CD4-positive, alpha-beta T cell treated with Interleukin-15 for 1 hour (primary cell): ENCODE measurements around the gene GRK5.
A peak's percentile ranks its signal among the peaks of the same experiment; 100 is the strongest.
"Not testable (repeated sequence)": the region's sequence is repeated elsewhere in the genome, so short reads cannot be mapped to it uniquely, and the experiment has no call there.

Experiments
- DNase-seq: peaks from one replicate; pipeline ENCODE4 v3.0.0-alpha.2; 2020

Gene GRK5

DNA sequence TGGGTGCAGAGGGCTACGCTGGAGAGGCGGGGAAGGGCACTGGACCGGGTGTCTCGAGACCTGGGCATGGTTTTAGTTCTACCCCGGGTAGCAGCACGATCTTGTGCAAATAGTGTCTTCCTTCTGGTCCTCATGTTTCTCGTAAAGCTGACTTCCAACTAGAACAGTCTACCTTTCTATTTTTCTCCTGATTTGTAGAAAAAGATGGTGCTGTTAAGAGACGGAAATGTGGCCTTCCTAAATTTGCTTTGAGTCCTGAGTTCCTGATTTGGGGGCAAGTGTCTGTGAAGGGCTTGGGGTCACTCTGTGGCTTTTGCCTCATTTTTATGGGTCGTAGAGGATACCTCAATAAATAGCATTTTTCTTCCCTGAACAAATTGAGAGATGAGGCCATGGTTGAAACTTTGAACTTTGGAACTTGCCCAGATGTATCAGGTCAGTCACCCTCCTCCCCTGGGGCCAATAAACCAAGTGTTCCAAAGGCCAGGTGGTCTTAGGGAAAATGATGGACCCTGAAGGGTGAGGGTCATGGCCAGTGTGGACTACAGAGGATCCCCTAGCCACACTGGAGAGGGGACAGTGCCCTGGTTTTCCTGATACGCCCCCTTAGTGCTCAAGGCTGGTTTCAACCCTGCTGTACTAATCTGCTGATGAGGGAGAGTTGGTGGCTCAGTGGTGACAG, 45.2 kb downstream of the GRK5 start:
- no peak for DNase-seq

DNA sequence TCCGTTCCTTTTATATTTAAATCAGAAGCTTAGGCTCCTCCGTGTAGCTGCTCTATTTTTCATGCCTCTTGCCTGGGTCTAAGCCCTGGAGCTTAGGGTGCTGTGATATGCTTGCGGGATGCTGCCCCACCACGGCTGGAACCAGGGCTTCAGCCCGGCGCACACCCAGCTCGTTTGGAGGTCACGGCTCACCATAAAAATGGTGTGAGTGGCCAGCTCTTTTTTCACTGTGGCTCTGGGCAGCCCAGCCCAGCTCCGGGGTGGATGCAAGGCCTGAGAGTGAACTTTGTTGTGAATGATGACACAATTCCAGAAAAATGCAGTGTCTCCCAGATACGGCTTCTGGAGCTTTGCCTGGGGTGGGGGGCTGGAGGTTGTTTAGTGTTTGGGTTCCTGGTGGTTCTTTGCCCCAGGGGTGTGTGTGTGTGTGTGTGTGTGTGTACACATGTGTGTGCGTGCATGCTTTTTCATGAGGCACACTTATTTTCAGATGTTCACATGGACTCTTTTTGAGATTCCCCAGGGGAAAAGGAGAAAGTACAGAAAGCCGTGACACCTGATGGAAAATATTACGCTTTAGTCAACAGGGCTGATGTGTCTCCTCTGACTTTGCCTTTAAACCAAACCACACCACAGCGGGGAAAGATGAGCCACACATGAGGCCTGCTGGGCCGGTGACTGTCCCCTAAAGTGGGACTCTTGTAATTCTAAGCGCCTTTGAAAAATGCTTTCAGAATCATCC, 46.2 kb downstream of the GRK5 start:
- DNase-seq: no peak

DNA sequence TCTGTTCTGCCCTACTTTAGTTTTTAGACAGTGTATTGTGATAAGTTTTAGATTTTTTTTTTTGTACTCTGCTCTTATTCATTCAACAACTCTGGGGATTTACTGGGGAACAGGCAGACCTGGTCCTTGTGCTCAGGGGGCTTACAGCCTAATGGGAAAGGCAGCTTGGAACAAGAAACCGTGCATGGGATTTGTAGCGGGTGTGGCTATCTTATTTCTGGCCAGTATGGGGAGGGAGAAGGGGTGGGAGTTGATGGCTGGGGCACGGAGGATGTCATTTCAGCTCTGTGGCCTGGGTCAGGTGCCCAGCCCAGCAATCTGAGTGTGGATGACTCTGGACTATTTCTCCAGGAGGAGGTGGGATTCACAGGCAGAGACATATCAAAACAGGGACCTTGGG, 47.0 kb downstream of the GRK5 start:
- no peak for DNase-seq

DNA sequence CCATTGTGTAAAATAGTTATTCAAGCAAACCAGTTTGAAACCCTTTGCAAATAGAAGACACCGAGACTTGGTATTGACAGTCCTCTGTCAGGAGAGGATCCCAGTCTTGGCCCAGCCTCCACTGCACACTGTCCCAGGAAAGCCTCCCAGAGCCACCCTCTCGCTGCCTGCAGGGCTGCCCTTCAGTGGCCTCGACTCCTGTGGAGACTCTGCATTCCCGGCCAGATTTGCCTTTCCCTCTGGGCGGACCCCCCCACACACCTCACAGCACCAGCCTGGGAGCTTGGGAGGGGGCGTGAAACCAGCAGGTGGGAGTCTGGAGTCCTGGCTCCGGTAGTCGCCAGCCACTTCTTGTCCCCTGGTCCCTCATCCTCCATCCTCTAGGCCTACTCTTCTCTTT, 48.7 kb downstream of the GRK5 start:
- DNase-seq: no peak

DNA sequence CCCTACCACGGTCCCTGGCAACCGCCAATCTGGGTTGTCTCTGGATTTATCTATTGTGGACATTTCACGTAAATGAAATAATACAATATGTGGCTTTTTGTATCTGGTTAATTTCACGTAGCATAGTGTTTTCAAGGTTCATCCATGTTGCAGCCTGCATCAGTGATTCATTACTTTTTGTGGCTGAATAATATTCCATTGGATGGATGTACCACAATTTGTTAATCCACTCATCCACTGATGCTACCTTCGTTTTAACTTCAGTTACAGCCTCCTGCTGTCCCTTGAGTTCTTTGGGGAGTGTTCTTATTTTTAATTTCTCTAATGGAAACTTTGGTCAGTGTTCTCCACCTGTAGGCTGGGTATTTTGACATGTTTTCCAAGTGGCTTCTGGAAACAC, 49.5 kb downstream of the GRK5 start:
- no peak for DNase-seq

DNA sequence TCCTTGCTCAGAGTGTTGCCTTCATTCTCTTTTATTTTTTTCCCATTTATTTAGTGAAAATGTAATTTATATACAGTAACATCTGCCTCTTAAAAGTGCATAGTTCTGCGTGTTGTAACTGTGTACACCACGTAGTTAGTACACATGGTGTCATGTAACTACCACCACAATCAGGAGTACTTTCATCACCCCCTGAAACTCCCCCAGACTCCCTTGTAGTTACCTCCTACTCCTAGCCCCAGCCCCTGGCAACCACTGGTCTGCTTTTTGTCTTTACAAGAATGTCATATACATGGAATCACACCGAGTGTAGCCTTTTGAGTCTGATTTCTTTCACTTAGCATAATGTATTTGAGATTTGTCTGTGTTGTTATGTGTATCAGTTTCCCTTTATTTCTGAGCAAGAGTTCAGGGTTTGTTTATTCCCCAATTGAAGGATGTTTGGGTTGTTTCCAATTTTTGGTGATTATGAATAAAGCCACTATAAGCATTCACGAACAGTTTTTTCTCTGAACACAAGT, 50.6 kb downstream of the GRK5 start:
- no peak for DNase-seq

DNA sequence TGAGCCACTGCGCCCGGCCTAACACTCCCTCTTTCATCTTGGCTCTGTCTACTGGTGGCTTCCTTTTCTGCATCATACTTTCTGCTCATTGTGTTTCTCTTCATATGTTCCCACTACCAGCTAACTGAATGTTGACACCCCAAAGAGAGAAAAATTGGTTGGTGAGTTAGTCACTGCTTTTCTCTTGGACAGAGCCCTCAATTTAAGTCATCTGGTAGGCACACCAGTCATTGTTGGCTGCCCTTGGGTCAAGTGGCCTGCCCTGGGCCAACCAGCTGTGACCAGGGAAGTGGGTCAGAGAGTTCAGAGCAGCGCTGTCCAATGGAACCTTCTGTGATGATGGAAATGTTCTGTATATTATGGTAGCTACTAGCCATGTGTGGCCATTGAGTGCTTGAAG, 52.0 kb downstream of the GRK5 start:
- DNase-seq: no peak

DNA sequence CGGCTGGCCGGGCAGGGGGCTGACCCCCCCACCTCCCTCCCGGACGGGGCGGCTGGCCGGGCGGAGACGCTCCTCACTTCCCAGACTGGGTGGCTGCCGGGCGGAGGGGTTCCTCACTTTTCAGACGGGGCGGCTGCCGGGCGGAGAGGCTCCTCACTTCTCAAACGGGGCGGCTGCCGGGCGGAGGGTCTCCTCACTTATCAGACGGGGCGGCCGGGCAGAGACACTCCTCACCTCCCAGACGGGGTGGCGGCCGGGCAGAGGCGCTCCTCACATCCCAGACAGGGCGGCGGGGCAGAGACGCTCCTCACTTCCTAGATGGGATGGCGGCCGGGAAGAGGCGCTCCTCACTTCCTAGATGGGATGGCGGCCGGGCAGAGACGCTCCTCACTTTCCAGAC, 53.6 kb downstream of the GRK5 start:
- DNase-seq: not testable (repeated sequence)

DNA sequence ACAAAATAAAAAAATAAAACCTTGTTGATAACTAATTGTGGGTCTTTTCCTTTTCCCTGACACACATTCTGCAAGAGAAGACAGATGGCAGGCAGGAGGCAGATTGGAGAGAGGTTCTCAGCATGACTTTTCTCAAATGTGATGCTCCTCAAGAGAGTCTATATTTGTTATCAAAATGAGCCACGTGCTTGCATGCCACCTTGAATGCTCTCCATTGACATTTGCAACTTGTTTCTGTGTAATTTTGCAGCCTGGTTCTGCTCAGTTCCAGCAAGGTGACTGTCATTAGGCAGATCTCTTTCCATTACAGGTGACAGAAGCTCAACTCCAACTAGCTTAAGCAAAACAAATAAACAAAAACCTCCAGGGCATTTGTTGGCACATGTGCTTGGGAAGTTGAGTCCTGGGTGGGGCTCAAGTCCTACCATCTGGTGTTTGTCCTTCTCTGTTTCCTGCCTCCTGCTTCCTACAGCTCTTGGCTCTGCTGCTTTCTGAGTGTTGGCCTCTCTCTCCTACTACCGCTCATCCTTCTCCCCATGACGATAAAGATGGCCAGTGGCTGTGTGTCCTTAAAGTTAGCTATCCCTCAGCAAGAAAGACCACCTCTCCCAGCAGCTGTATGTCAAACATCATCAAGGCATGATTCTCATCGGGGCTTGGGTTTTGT, 56.7 kb downstream of the GRK5 start:
- DNase-seq: no peak

DNA sequence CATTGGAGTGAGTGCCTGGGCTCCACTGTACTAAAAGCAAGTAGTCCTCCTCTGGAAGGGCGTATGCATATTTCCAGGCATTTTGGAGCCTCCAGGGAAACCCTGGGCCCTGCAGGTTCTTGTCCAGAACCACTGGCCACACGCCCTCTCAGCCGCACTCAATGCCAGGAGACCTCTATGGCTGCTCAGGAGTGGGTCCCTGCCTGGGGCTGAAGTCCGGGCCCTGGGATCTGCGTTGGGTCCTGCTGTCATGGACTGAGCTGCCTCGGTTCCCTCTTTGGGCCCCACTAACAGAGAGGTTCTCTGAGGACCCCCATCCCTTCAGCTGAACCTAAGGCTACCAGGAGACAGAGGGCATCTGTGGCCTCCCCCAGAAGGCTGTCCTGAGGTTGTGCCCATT, 58.3 kb downstream of the GRK5 start:
- DNase-seq: no peak

DNA sequence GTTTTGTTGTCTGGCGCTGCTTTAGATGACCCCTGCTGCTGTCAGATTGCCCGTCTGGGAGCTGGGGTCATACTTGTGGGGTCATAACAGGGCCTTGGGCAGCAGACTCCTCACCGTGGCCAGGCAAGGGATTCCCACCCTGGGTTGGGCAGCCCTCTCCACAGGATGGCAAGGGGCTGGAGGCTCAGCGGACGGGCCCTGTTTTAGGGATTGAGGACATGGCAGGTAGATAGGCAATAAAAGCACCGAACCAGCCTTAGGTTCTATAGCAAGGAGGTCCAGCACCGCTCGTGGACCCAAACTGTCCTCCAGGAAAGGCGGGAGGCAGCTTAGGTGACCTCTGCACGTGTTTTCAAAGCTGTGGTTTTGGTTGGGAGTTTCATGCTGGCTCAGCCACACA, 60.0 kb downstream of the GRK5 start:
- DNase-seq: no peak

DNA sequence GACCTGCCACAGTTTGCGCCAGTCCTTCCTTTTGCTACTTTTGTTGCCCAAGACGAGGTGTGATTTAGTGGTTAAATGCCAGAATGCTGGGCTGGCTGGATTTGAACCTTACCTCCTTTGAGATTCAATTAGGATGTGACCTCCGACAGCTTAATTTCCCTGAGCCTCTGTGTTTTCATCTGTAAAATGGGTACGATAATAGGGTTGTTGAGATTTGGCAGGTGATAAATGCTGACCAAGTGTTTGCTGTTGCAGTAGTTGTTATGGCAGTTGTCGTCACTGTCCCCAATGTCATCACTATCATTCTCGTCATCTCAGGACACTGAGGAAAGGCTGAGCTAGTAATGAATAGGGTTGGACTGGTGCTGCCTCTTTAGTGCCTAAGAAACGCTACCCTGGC, 61.1 kb downstream of the GRK5 start:
- no peak for DNase-seq

DNA sequence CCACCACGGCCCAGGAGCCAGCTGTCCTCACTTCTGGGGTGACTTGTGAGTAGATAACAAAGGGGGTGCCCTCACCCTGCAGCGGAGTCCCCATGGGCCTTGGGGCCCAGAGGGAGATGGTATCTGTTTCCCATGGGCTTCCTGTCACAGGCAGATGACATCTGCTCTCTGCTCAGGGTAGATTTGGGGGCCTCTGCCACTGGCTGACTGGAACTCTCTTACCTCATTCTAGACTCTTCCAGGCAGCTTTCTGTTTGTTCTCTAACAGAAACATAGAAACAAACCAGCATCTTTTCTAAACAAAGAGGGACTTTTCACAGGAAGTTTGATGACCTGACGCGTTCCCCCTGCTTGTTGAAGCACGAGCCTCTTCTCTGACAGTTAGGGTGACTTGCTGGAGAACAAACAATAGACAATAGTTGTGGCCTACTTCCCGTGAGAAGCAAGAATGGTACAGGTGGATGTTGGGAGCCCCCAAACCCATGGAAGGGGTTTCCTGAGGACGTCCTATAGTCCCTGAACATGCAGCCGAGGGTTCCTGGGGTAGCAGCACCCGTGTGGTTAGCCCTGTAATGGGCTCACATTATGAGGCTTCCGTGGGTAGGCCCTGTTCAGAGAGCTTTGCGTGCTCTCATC, 61.6 kb downstream of the GRK5 start:
- DNase-seq: peak; percentile 91

DNA sequence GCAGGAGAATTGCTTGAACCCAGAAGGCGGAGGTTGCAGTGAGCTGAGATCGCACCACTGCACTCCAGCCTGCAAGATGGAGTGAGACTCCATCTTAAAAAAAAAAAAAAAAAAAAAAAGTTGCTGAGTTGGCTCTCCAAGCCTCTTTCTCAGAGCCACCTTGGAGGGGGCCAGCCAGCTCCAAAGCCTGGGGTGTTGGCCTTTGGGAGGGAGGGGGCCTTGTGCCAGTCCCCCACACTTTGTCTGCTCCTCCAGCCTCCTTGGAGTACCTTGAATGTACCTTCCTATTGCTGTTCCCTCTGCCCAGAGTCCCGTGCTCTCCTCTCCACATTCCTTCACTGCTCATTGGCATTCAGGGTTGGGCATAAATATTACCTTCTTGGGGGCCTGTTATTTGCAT, 62.4 kb downstream of the GRK5 start:
- no peak for DNase-seq

DNA sequence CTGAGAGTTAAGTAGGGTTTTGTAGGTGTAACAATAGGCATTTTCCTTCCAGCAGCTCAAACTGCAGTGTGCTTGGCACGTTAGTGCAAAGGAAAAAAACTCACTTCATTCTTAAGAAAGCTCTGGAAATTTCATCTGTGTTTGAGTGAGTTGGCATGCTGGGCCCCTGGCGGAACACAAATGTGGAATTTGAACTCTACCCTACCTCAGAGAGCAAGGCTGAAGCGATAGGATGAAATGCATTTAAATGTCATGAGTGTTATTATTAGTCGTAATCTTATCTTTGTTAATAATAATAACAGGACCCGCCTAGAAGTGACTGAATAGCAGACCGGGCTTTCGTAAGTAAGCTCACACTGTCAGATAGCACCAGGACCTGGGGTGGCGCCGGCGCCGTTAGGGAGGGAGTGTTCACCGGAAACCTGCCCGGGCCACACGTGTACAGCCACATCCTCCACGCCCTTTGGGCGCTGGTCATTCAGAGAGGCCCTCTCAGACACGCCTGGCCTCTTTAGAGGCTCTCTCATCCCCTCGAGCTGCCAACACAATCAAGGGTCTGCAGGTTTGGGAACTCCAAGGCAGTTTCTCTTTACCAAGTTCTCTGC, 63.5 kb downstream of the GRK5 start:
- DNase-seq: peak; percentile 76

DNA sequence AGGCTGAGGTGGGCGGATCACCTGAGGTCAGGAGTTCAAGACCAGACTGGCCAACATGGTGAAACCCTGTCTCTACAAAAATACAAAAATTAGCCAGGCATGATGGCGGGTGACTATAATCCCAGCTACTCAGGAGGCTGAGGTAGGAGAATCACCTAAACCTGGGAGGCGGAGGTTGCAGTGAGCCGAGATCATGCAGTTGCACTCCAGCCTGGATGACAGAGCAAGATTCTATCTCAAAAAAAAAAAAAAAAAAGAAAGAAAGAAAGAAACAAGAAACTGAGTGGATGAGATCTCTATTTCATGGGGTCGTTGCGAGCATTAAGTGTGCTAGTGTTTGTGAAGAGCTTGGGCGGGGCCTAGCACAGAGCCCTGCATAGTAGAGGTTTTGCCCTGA, 65.0 kb downstream of the GRK5 start:
- not testable (repeated sequence) for DNase-seq

DNA sequence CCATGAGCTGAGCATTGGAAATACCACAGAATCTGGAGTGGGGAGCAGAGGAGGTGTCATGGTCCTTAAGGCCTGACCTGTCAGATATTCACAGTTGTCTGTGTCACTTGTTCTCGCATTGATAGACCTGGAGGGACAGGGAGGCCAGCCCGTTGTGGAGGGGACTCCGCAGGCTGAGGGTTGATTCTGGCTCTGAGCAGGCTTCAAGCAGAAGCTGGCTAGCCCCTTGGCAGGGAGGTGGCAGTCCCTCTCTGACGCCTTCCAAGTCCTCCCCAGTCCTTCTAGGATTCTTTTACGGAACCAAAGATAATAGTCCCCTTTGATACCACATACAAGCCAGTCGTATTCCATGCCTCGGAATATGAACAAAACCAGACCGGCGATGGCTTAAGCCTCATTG, 65.4 kb downstream of the GRK5 start:
- no peak for DNase-seq

DNA sequence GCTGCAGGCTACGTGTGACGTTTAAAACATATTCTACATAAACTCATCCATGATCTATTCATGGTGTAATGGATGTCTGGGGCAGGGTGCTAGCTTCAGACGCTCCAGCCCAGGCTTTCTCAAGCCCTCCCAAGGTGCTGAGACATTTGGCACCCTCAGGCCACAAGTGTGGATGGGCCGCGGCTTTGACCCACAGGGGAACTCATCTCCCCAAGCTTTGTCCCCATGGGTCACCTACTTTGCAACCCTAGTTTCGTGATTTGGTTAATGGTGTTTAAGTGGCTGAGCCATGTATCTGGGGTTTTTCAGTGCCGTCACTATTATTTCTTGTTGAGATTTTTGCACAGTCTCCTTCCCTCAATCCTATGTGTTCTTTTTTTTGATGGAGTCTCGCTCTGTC, 66.0 kb downstream of the GRK5 start:
- DNase-seq: no peak

DNA sequence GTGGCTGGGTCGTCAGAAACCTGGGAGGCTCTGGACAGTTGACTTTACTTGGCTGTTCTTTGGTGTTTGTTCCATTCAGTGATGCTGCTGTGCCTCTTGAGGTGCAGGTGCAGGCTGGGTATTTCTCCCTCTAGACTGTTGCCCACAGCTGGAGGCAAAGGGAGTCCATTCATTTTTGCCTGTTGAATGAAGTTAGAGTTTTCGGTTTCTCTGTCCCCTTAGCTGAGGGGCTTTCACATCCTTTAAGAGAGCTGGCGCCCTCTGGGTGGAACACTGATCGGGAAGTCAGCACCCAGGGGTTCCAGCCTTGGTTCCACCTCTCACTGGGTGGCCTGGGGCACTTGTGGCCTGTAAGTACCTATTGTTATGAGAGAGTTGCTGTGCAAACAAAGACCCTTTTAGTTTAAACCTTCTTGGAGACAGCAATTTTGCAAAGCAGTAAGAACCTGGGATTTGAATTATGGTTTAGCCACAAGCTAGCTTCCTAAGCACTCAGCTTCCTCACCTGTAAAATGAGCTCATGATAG, 67.2 kb downstream of the GRK5 start:
- DNase-seq: no peak

DNA sequence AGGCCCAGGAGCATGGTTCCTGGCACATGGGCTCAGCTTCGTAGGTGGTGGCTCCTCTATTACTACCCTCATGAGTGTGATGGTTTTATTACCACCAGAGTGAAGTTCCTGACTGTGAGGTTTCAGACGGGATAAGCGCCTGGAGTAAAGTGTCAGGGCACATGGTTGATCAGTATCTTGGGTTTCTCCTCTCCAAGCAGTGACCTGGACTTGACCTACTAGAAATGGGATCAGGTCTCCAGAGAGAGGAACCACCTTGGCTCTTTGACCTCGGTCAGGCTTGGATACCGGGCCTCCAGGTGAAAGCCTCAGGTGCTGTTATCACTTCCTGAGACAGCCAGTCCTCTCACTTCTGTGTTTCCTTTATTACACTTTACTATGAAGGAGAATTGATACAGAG, 67.7 kb downstream of the GRK5 start:
- no peak for DNase-seq

DNA sequence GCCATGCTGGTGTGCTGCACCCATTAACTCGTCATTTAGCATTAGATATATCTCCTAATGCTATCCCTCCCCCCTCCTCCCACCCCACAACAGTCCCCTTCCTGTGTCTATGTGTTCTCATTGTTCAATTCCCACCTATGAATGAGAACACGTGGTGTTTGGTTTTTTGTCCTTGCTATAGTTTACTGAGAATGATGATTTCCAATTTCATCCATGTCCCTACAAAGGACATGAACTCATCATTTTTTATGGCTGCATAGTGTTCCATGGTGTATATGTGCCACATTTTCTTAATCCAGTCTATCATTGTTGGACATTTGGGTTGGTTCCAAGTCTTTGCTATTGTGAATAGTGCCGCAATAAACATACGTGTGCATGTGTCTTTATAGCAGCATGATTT, 68.8 kb downstream of the GRK5 start:
- DNase-seq: not testable (repeated sequence)

DNA sequence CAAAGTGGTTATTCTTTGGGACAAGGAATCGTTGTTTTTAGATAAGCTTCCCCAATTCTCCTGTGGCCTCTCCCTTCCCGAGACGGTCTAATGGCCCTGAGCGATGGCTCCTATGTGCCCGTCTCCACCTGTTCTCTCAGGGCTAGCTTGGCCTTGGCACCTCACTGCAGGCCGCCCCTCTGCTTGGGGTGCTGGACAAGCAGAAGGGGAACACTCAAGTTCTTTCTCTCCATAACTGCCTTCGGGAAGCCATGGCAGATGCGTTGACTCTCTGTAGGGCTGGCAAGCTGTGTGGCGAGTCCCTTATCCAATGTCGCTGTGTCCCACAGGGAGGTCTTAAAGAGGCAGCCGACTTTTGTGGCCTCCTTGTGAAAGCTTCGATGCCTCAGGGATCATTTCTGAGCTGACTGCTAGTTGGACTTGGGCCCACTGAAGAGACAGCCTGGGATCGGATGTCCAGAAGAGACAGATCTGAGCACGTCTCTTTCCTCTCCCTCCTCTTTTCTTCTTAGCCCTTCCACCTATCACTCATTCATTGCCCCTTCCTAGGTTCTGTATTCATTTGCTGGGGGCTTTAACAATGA, 70.8 kb downstream of the GRK5 start:
- DNase-seq: no peak

DNA sequence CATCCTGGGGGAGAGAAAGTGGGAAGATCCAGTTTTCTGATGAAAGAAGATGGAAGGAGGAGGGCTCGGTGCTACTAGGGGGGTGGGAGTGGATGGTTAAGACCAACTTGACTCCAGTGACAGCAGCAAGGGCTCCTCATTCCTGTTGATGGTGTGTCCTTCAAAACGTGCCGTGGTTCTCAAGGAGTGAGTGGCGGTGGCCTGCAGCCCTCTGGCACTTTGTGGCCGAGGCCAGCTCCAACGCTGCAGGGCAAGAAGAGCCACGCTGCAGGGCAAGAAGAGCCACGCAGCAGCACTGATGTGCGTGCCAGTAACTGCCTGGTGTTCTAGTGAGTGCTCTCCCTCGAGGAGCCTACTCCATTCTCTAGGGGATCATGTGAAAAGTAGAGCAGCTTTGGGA, 72.1 kb downstream of the GRK5 start:
- no peak for DNase-seq
